Chondrocyte (in vitro differentiated cells): Measurements from ENCODE around the gene SLC5A6. TPM values are rescaled to one million over a fixed set of nuclear protein-coding genes. Genes with fewer than 3 reads are reported as not detected.

ENCODE experiments used
- DNase-seq: peaks from one replicate; pipeline ENCODE4 v3.0.0; 2021; ENCODE audit warnings: mixed read lengths, low spot score
- H3K27ac Mint-ChIP-seq: one replicate; pipeline ENCODE4 v1.8.0; 2021; ENCODE audit warnings: mild to moderate bottlenecking, moderate library complexity, mixed read lengths; ENCODE audit not compliant: unreplicated experiment
- H3K27me3 Mint-ChIP-seq: 2 replicates; pipeline ENCODE4 v1.8.0; 2021; ENCODE audit warnings: low read depth, mixed read lengths
- H3K36me3 Mint-ChIP-seq: 2 replicates; pipeline ENCODE4 v1.8.0; 2021; ENCODE audit warnings: low read depth, mixed read lengths
- H3K4me1 Mint-ChIP-seq: 2 replicates; pipeline ENCODE4 v1.8.0; 2021; ENCODE audit warnings: low read depth, mild to moderate bottlenecking, mixed read lengths
- H3K4me3 Mint-ChIP-seq: one replicate; pipeline ENCODE4 v1.8.0; 2021; ENCODE audit warnings: mild to moderate bottlenecking, moderate library complexity, mixed read lengths; ENCODE audit not compliant: unreplicated experiment
- H3K9me3 Mint-ChIP-seq: 2 replicates; pipeline ENCODE4 v1.8.0; 2021; ENCODE audit warnings: low read depth, mixed read lengths
- CTCF ChIP-seq: fragments of 200-600 bp; sonication (generic); IDR thresholded peaks from 2 replicates; pipeline ENCODE4 v1.5.0; 2021; ENCODE audit warnings: antibody characterized with exemption, mild to moderate bottlenecking, moderate library complexity
- total RNA-seq: library from RNA; stranded (reverse); gene quantifications from 3 replicates; pipeline ENCODE4 v1.2.1, GENCODE V29; 2021

The SLC5A6 gene
- total RNA-seq, 1 donor from 2014 or later: 24.3 TPM

DNA sequence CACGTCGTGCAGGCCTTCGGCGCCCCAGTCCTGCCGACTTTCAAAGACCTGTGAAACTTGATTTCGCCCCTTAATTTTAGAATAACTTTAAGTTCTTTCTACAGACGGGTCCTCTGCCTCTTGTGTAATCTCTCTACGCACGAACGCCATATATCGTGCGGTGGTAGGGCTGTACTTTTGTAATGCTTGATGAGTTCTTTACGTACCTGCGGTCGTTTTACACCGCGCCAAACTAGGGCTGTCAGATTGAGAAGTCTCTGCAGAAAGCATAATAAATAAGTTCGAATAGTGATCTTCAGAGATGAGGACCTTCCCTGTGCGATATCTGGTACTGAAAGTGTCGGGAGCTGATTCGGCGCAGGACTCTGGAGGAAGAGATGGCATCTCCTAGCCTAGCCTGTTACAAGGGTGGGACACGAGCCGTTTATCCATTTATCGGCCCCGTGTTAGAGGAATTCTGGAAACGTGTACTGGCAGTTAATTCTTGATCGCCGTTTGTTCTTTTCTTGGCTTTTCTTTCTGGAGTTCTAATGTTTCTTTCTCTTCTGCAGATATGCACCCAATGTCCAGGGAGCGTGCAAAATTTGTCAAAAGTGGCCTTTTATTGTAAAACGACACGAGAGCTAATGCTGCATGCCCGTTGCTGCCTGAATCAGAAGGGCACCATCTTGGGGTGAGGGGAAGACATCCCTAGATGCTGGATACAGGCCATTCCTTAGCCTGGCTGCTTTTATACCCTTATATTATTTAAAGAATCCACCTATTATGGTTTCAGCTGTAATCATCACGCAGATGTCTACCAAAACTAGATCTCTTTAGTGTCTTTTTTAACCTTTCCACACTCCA is 781 bp upstream of the SLC5A6 start:
- TF ChIP-seq CTCF: peak; percentile 1
- peak; percentile 15 for DNase-seq
- Mint-ChIP-seq H3K4me1 (peaks cover 38% of the 10 kb centered on the region), H3K27me3 (no peaks in the 10 kb centered on the region), H3K9me3 (no peaks in the 10 kb centered on the region), H3K36me3 (peaks cover 3% of the 10 kb centered on the region), H3K4me3 (peak overlapping the region; percentile 96), H3K27ac (peak overlapping the region; percentile 100)

- H3K36me3 Mint-ChIP-seq: peaks cover 11% of the 10 kb centered on the region
Observed at GRCh38 chr2:27211241-27211942, 676 bp downstream of the SLC5A6 start.

GRCh38 chr2:27209621-27210401 is 2.3 kb downstream of the SLC5A6 start:
- Mint-ChIP-seq H3K9me3 (no peaks in the 10 kb centered on the region), H3K4me1 (peaks cover 26% of the 10 kb centered on the region), H3K27me3 (no peaks in the 10 kb centered on the region), H3K4me3 (no peak overlapping the region), H3K27ac (no peak overlapping the region), H3K36me3 (peaks cover 26% of the 10 kb centered on the region)
- no peak for DNase-seq
- TF ChIP-seq CTCF: no peak

More at GRCh38 chr2:27211241-27211942, 676 bp downstream of the SLC5A6 start:
- DNase-seq: no peak
- Mint-ChIP-seq H3K4me1 (peaks cover 27% of the 10 kb centered on the region), H3K9me3 (no peaks in the 10 kb centered on the region), H3K4me3 (peak overlapping the region; percentile 96), H3K27me3 (no peaks in the 10 kb centered on the region), H3K27ac (peak overlapping the region; percentile 85)
- no peak for TF ChIP-seq CTCF

DNA sequence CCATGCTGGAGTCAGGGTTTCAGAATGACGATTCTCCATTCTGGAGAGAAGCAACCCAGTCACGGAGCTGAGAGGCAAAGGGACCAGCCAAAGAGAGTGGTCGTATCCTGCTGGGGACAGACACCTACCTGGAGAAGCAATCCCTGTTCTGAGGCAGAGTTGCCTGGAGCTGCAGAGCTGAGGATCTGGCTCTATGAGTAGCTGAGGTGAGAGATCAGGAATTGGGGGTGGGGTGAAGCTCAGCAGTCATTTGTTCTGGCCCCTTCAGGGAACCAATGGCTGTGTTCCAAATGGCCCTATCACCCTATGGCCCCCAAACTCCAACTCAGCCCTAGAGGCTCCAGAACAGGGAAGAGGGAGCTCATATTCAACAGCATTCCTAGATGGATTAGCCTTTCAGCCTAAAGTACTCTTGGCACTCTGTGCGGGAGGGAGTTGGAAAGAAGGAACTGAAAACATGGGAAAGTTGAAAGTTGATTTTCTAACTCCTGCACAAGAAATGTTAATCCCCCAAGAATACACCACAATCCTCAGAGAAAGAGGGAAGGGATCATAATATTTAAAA is 3.5 kb downstream of the SLC5A6 start:
- Mint-ChIP-seq H3K9me3 (no peaks in the 10 kb centered on the region), H3K27ac (no peak overlapping the region), H3K36me3 (peaks cover 35% of the 10 kb centered on the region), H3K4me1 (peaks cover 24% of the 10 kb centered on the region), H3K4me3 (no peak overlapping the region), H3K27me3 (no peaks in the 10 kb centered on the region)
- TF ChIP-seq CTCF: no peak
- no peak for DNase-seq

DNA sequence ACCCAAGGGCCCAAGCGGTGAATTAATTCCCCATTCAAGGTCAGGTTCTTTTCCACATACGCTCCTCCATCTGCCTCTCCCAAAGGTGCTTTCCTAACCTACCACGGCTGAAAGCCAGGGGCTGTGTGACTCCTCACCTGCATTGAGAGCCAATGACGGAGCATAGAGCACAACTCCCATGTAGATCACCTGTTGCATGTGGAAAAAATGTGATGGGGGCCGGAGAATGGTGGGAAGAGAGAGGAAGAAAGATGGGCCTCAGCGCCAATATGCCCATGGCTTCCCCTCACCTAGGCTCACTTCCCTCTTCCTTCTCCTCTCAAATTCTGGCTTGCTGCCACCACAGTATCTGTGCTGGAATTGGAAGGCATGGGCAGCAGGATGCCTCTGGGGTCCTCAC is 5.7 kb downstream of the SLC5A6 start:
- Mint-ChIP-seq H3K27me3 (no peaks in the 10 kb centered on the region), H3K9me3 (no peaks in the 10 kb centered on the region), H3K36me3 (peaks cover 46% of the 10 kb centered on the region), H3K27ac (no peak overlapping the region), H3K4me3 (no peak overlapping the region), H3K4me1 (peaks cover 14% of the 10 kb centered on the region)
- no peak for DNase-seq
- TF ChIP-seq CTCF: no peak
